GM19324 (cell line): ENCODE measurements around the gene STRA6.

Experiments
- ATAC-seq: cut with Tn5 transposase; IDR thresholded peaks from one replicate; pipeline ENCODE4 v1.9.1; 2021; ENCODE audit warnings: mild to moderate bottlenecking, moderate library complexity; ENCODE audit not compliant: unreplicated experiment, low FRiP score

The STRA6 gene

GRCh38 chr15:74184582-74185091, 17.9 kb downstream of the STRA6 start:
- ATAC-seq = no peak

GRCh38 chr15:74182131-74182530, 20.5 kb downstream of the STRA6 start:
- no peak for ATAC-seq

DNA sequence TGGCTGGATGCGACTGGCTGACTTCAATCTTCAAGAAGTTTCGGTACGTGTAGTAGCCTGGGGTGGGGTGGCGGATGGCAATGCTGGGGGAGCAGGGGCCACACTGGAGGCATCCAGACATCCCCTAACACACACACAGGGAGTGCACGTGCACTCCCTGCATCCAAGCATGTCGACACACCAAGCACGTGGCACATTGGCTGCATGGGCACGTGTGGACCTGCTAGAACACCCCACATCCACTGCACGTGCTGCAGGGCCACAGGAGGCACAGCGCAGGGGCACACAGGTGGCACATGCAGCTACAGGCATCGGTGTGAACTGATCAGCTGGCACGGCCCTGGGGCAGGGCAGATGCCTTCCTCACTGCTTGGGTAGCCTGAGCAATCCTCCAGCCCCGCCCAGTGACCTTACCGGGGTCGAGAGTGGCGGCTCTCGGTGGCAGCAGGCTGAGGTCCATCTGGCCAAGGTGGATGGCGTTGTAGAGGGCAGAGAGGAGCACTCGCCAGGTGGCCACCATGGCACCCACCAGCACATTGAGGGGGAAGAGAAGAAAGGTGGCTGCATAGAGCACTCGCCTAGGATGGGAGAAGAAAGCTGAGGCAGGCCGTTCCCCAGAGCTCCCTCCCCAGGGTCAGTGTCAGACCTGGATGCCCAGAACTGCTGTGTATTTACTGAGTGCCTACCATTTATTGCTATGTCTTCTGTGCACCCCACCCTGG, 21.5 kb downstream of the STRA6 start:
- ATAC-seq = no peak

- no peak for ATAC-seq
Observed at GRCh38 chr15:74179983-74180880, 22.4 kb downstream of the STRA6 start.

DNA sequence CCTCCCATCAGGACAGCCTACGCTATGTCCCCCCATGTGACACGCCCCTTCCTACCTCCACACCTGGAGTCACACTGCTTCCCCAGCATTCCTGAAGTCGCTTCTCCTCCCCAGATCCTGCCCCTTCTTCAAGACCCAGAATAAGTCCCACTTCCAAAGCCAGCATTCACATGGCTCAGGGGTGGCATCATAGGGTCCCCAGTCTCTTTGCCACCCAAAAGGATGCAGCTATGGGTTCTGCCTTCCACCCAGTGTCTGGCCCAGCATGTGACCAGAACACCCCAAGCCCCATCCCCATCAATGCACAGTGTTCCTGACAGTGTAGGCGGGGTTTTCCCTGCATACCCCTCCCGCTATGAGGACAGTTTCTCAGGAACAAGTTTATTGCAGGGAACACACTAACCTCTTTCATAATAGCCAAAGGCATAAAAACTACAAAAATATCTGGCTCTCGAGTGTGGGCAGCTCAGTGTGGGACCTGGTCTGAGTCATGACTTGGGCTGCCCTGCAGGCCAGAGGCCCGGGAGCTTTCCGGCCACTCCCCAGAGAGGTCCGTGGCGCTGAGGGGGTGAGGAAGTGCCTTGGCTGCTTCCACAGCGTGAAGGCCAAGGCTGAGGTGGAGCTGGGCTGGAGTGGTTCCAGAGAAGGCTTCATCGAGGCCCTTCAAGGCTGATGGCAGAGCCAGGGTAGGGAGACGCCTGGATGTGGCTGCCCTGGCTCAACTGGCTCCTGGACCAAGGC, 23.3 kb downstream of the STRA6 start:
- no peak for ATAC-seq

DNA sequence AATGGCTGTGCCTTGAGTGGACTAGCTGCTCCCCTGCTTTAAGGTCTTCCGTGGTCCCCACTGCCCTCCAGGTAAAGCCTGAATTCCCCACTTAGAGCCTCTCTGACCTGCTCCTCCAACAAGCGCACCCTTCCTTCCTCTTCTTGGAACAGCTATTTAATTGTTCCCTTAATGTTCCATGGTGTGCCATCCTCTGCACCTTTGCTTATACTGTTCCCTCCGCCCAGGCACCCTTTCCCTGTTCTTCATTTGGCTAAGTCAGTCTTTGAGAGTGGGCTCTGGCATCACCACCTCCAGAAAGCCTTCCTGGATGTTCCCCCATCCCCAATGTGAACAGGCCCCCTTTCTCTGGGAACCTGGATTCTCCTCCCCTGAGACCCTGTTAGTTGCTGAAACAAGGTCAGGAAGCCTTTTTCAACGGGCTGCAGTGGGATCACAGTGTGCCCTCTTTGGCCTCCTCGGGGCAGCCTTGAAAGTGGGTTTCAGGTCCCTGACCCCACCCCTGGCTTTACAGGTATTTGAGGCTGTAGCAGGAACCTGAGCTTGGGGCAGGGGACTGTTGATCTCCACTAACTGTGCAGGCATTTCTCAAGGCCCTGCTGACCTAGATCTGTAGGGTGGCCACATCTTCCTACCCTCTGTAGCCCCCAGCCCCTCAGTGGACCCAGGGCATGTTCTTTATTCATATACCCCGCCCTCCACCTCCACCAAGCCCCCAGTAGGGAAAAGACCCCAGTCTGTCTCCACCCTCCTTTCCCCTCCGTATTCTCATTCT, 24.1 kb downstream of the STRA6 start:
- no peak for ATAC-seq

DNA sequence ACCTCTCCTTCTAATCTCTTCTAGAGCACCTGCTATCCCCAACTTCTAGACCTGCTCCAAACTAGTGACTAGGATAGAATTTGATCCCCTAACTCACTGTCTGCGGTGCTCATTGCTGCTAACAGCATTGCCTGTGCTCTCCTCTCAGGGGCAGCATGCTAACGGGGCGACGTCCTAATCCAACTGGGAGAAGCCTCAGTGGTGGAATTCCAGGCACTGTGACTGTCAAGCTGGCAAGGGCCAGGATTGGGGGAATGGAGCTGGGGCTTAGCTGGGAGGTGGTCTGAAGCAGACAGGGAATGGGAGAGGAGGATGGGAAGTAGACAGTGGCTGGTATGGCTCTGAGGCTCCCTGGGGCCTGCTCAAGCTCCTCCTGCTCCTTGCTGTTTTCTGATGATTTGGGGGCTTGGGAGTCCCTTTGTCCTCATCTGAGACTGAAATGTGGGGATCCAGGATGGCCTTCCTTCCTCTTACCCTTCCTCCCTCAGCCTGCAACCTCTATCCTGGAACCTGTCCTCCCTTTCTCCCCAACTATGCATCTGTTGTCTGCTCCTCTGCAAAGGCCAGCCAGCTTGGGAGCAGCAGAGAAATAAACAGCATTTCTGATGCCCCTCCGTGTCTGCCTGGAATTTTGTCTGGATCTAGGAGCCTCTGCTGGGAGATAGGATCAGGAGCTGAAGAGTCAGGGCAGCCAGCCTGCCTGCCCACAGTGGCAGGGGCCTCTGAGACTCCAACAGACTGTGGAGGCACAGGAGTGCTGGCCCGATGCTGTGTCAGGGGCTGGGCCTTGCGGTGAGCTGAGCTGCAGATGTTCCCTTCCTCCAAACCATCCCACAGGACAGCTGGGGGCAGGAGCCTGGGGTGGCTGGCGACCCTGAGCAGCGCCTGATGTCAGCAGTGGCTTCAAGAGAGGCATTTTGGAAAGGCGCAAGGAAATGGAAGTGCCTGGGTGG, 26.0 kb downstream of the STRA6 start:
- ATAC-seq = no peak

- no peak for ATAC-seq
Observed at GRCh38 chr15:74175271-74176191, 27.1 kb downstream of the STRA6 start.

DNA sequence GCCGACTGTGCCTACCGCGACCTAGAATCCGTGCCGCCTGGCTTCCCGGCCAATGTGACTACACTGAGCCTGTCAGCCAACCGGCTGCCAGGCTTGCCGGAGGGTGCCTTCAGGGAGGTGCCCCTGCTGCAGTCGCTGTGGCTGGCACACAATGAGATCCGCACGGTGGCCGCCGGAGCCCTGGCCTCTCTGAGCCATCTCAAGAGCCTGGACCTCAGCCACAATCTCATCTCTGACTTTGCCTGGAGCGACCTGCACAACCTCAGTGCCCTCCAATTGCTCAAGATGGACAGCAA, 27.7 kb downstream of the STRA6 start:
- ATAC-seq = no peak

DNA sequence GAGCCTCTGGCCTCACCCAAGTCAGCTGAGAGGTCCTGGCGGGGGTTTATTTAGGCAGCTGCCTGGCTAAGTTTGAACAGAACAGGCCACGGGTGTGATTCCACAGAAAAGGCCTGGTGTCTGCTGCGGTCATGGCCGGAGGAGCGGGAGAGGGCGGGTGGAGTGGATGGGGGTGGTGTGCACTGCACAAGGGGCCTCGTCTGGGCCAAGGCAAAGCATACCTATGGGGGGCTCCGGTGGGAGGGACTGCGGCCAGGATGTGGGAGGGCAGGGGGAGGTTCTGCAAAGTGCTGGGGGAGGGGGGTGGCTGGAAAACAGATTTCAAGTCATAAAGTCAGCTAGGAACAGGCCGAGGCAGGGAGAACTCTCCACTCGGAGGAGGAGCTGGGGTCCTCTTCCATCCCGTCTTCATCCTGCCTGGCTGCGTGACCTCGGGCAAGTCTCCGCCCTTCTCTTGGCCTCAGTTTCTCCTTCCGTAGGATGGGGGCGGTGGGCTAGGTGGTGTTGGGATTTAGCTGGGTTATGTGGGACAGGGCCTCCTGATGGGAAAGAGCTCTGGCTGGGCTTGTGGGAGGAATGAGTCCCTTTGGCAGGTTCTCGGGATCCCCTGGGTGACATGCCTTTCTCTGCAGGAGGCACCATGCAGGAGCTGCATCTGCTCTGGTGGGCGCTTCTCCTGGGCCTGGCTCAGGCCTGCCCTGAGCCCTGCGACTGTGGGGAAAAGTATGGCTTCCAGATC, 28.2 kb downstream of the STRA6 start:
- no peak for ATAC-seq

GRCh38 chr15:74173380-74174218, 29.0 kb downstream of the STRA6 start, which contains the start of gene ISLR:
Gene ISLR, plus strand, starts transcription at chr15:74173710. Its CDS starts 1,149 bp downstream, at chr15:74174859.
- no peak for ATAC-seq

DNA sequence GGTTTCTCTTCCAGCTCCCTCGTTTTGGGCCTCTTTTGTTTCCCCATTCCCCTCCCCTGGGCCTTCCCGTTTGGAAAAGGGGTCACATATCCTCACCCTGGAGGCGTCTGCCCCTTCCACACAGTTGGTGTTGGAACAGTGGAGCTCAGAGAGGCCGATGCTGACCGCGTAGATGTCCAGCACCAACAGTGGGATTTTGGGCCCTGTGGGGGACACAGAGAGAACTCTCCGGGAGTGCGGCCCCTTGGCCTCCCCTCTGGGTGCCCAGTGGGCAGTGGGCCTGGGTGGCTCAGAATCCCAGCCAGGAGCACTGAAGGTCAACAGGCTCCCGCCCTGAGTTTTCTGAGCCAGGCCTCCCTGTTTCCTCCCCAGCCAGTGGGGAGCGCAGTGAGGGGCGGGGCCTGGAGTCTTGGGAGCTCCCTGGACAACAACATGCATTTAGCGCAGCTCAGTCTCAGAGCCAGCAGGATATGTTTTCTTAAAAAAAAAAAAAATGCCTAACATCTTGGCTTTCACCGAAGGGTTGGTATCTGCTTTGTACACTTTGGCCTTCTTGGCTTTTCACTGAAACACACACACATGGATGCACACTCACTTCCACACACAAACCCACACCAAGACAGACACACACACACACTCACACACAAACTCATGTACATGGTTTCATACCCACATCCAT, 29.7 kb downstream of the STRA6 start:
- no peak for ATAC-seq

DNA sequence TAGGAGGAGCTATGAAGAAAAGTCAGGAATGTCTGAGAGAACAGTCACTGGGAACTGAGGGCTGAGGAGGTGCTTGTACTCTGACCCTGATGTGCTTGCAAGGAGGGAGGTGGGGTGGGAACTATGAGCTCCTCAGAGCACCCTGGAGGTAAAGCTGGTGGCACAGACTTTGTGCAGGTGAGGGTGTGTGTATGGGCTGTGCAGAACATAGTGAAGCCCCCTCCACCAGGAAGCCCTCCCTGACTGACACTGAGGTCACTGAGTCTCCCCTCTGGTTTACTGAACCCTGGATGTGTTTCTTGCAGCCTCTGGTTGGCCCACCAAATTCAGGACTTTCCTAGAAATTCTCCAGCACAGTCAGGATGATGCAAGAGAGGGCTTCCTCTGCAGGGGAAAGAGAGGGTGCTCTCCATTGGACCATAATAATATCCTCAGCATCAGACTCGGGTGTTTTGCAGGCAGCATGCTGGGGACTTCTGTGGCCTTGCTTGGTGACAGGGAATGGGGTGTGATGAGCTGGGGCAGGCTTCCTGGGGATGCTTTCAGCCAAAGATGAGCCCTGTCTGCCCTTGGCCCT, 30.5 kb downstream of the STRA6 start:
- no peak for ATAC-seq

- no peak for ATAC-seq
Observed at GRCh38 chr15:74170875-74171578, 31.6 kb downstream of the STRA6 start.
